ENCODE data around the gene BECN2. TPM values are rescaled to one million over a fixed set of nuclear protein-coding genes. Genes with fewer than 3 reads are reported as not detected.
"Not testable (repeated sequence)": the region's sequence is repeated elsewhere in the genome, so short reads cannot be mapped to it uniquely, and the experiment has no call there.

Gene BECN2
- total RNA-seq, 1 experiment from 2014 or later: not detected

GRCh38 chr1:241950390-241950789, 7.2 kb upstream of the BECN2 start:
- DNase-seq: peak; percentile 17 to 42

GRCh38 chr1:241962153-241962552, 4.6 kb downstream of the BECN2 start:
- no peak overlapping the region for H3K4me3 ChIP-seq
- DNase-seq: no peak
- H3K27ac ChIP-seq: no peak overlapping the region
- H3K9me3 ChIP-seq (replicated peaks): no peaks in the 10 kb centered on the region
- no peaks in the 10 kb centered on the region for H3K27me3 ChIP-seq
- no peaks in the 10 kb centered on the region for H3K4me1 ChIP-seq
- H3K36me3 ChIP-seq: no peaks in the 10 kb centered on the region

More at GRCh38 chr1:241950390-241950789, 7.2 kb upstream of the BECN2 start:
- Histone ChIP-seq H3K4me1 (no peaks in the 10 kb centered on the region; the same call in 1 of the 2 replicates), H3K36me3 (no peaks in the 10 kb centered on the region), H3K9me3 (replicated peaks) (no peaks in the 10 kb centered on the region), H3K27ac (peak overlapping the region; percentile 18; the same call in 1 of the 2 replicates), H3K4me3 (no peak overlapping the region), H3K27me3 (no peaks in the 10 kb centered on the region)

- H3K4me3 ChIP-seq: no peak overlapping the region
- no peak for DNase-seq
- H3K4me1 ChIP-seq: no peaks in the 10 kb centered on the region
- no peaks in the 10 kb centered on the region for H3K36me3 ChIP-seq
- no peaks in the 10 kb centered on the region for H3K27me3 ChIP-seq
- no peak overlapping the region for H3K27ac ChIP-seq
- no peaks in the 10 kb centered on the region for H3K9me3 ChIP-seq (replicated peaks)
These were observed 6.2 kb downstream of the BECN2 start for GRCh38 chr1:241963722-241964121.

- Histone ChIP-seq H3K4me3 (no peak overlapping the region), H3K9me3 (replicated peaks) (no peaks in the 10 kb centered on the region), H3K36me3 (no peaks in the 10 kb centered on the region), H3K4me1 (no peaks in the 10 kb centered on the region), H3K27me3 (no peaks in the 10 kb centered on the region), H3K27ac (no peak overlapping the region)
- no peak for DNase-seq
These were observed 7.1 kb downstream of the BECN2 start for GRCh38 chr1:241964550-241965282.

- H3K4me3 ChIP-seq: no peak overlapping the region
- H3K27me3 ChIP-seq: no peaks in the 10 kb centered on the region
- no peaks in the 10 kb centered on the region for H3K36me3 ChIP-seq
- H3K27ac ChIP-seq: no peak overlapping the region
- DNase-seq: no peak
- no peaks in the 10 kb centered on the region for H3K9me3 ChIP-seq (replicated peaks)
- H3K4me1 ChIP-seq: no peaks in the 10 kb centered on the region
These were observed 11.0 kb downstream of the BECN2 start for GRCh38 chr1:241968611-241969010.

- no peak overlapping the region for H3K27ac ChIP-seq
- no peaks in the 10 kb centered on the region for H3K27me3 ChIP-seq
- H3K36me3 ChIP-seq: no peaks in the 10 kb centered on the region
- no peaks in the 10 kb centered on the region for H3K4me1 ChIP-seq
- DNase-seq: peak; percentile 50 to 57
- no peaks in the 10 kb centered on the region for H3K9me3 ChIP-seq (replicated peaks)
- H3K4me3 ChIP-seq: no peak overlapping the region
These were observed 15.3 kb downstream of the BECN2 start for GRCh38 chr1:241972703-241973369.

GRCh38 chr1:241976229-241976628, 18.7 kb downstream of the BECN2 start:
- no peak for DNase-seq
- H3K9me3 ChIP-seq (replicated peaks): no peaks in the 10 kb centered on the region
- H3K4me1 ChIP-seq: no peaks in the 10 kb centered on the region
- H3K36me3 ChIP-seq: no peaks in the 10 kb centered on the region
- no peak overlapping the region for H3K27ac ChIP-seq
- H3K27me3 ChIP-seq: no peaks in the 10 kb centered on the region
- no peak overlapping the region for H3K4me3 ChIP-seq

GRCh38 chr1:241979071-241979470, 21.5 kb downstream of the BECN2 start:
- Histone ChIP-seq H3K9me3 (replicated peaks) (no peaks in the 10 kb centered on the region), H3K27ac (no peak overlapping the region), H3K36me3 (no peaks in the 10 kb centered on the region), H3K27me3 (no peaks in the 10 kb centered on the region), H3K4me1 (no peaks in the 10 kb centered on the region), H3K4me3 (no peak overlapping the region)
- no peak for DNase-seq

GRCh38 chr1:241979926-241980325, 22.4 kb downstream of the BECN2 start:
- Histone ChIP-seq H3K4me1 (no peaks in the 10 kb centered on the region), H3K27me3 (no peaks in the 10 kb centered on the region), H3K4me3 (no peak overlapping the region), H3K27ac (no peak overlapping the region), H3K9me3 (replicated peaks) (no peaks in the 10 kb centered on the region), H3K36me3 (no peaks in the 10 kb centered on the region)
- no peak for DNase-seq

- Histone ChIP-seq H3K27ac (no peak overlapping the region), H3K36me3 (no peaks in the 10 kb centered on the region), H3K9me3 (replicated peaks) (no peaks in the 10 kb centered on the region), H3K27me3 (no peaks in the 10 kb centered on the region), H3K4me3 (no peak overlapping the region), H3K4me1 (peaks cover 13% of the 10 kb centered on the region)
- peak in 1 of 2 experiments; percentile 55 for DNase-seq
These were observed 28.2 kb downstream of the BECN2 start for GRCh38 chr1:241985787-241986186.

GRCh38 chr1:241988389-241988930, 30.9 kb downstream of the BECN2 start:
- H3K9me3 ChIP-seq (replicated peaks); H3K36me3 ChIP-seq; H3K27me3 ChIP-seq; DNase-seq; H3K27ac ChIP-seq; H3K4me3 ChIP-seq: not testable (repeated sequence)
- peaks cover 18% of the 10 kb centered on the region for H3K4me1 ChIP-seq

GRCh38 chr1:241990040-241990439, 32.5 kb downstream of the BECN2 start:
- no peak overlapping the region for H3K4me3 ChIP-seq
- no peaks in the 10 kb centered on the region for H3K9me3 ChIP-seq (replicated peaks)
- peak; percentile 92 to 93 for DNase-seq
- no peaks in the 10 kb centered on the region for H3K36me3 ChIP-seq
- peak overlapping the region; percentile 50; the same call in 1 of the 2 replicates for H3K27ac ChIP-seq
- H3K4me1 ChIP-seq: peaks cover 19% of the 10 kb centered on the region
- no peaks in the 10 kb centered on the region for H3K27me3 ChIP-seq

GRCh38 chr1:241992734-241993133, 35.2 kb downstream of the BECN2 start:
- no peaks in the 10 kb centered on the region for H3K36me3 ChIP-seq
- no peak overlapping the region for H3K4me3 ChIP-seq
- no peak overlapping the region for H3K27ac ChIP-seq
- H3K4me1 ChIP-seq: peaks cover 19% of the 10 kb centered on the region
- peak in 1 of 2 experiments; percentile 43 for DNase-seq
- no peaks in the 10 kb centered on the region for H3K27me3 ChIP-seq
- H3K9me3 ChIP-seq (replicated peaks): no peaks in the 10 kb centered on the region

GRCh38 chr1:241994171-241994570, 36.6 kb downstream of the BECN2 start:
- Histone ChIP-seq H3K4me3 (no peak overlapping the region), H3K27ac (no peak overlapping the region), H3K9me3 (replicated peaks) (no peaks in the 10 kb centered on the region), H3K4me1 (peaks cover 17% of the 10 kb centered on the region), H3K36me3 (no peaks in the 10 kb centered on the region), H3K27me3 (no peaks in the 10 kb centered on the region)
- DNase-seq: no peak

GRCh38 chr1:241997401-241997998, 39.9 kb downstream of the BECN2 start:
- H3K4me1 ChIP-seq: peaks cover 12% of the 10 kb centered on the region
- DNase-seq: no peak
- H3K27me3 ChIP-seq: no peaks in the 10 kb centered on the region
- H3K9me3 ChIP-seq (replicated peaks): no peaks in the 10 kb centered on the region
- H3K36me3 ChIP-seq: no peaks in the 10 kb centered on the region
- H3K27ac ChIP-seq: no peak overlapping the region
- no peak overlapping the region for H3K4me3 ChIP-seq
